ENCODE data around the gene KCNJ3.

- TF ChIP-seq EP300 (IDR thresholded peaks at IDR 0.05) (no peak), KDM1A (IDR thresholded peaks at IDR 0.05; ENCODE audit: low read depth) (no peak), MAFK (IDR thresholded peaks at IDR 0.05; ENCODE audit: partially characterized antibody) (no peak), JUNB (IDR thresholded peaks at IDR 0.05) (no peak)
Observed at GRCh38 chr2:154740361-154740760, 41.9 kb downstream of the KCNJ3 start.
